ENCODE measurements around the gene OGFR. TPM values are rescaled to one million over a fixed set of nuclear protein-coding genes. Genes with fewer than 3 reads are reported as not detected.
A peak's percentile ranks its signal among the peaks of the same experiment; 100 is the strongest.

The OGFR gene
- total RNA-seq, 1 donor, result 39.1 TPM

DNA sequence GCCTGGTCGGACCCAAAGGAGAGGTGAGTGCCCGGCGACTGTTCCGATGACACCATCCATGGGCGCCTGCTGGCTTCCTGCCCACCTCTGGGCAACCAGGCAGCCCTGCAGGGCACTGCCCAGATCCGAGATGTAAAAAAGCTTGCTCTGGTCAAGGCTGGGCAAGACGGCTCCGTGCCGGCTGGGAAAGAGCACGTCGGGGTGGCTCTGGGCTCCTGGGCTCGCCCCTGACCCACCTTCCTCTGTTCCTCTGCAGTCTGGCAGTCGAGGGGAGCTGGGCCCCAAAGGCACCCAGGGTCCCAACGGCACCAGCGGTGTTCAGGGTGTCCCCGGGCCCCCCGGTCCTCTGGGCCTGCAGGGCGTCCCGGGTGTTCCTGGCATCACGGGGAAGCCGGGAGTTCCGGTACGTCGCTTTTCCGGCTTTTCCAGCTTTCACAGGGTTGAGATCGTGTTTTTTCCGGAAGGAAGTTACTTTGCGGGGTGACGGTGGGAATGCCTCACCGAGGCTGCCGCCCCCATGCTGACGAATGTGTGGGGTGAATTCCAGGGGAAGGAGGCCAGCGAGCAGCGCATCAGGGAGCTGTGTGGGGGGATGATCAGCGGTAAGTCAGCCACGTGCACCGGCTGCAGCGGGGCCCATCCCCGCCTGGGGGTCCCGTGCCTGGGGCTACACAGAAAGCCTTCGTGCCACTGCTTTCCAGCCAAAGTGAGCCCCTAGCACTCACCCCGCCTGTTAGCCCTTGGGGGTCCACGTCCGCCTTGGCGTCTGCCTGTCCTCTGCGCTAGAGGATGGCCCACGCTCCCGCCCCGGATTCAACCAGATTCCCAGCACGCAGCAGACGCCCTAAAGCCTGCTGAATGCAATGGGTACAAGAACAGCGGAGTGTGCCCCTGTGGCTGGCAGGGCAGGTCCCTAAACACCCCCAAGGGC, 31.6 kb downstream of the OGFR start:
- Histone ChIP-seq H3K4me2 (ENCODE audit: insufficient read depth, low read length) (peak overlapping the region; percentile 48), H4K20me1 (ENCODE audit: insufficient read depth, low read length) (no peaks in the 10 kb centered on the region), H3K9me3 (ENCODE audit: low read depth, low read length) (no peaks in the 10 kb centered on the region), H3K4me1 (ENCODE audit: insufficient read depth, low read length) (no peaks in the 10 kb centered on the region), H3K36me3 (ENCODE audit: insufficient read depth, low read length) (no peaks in the 10 kb centered on the region), H3K27me3 (ENCODE audit: insufficient read depth, low read length) (peaks cover 81% of the 10 kb centered on the region), H2AFZ (ENCODE audit: low read length) (peak overlapping the region; percentile 44), H3K4me3 (ENCODE audit: insufficient read depth, low read length) (peak overlapping the region; percentile 54), H3K27ac (ENCODE audit: low read depth, low read length) (no peak overlapping the region), H3K79me2 (ENCODE audit: insufficient read depth, low read length) (no peaks in the 10 kb centered on the region)
- peak; percentile 93 for DNase-seq (ENCODE audit: insufficient read length, low spot score, missing footprints)
- TF ChIP-seq, protein P1, sequence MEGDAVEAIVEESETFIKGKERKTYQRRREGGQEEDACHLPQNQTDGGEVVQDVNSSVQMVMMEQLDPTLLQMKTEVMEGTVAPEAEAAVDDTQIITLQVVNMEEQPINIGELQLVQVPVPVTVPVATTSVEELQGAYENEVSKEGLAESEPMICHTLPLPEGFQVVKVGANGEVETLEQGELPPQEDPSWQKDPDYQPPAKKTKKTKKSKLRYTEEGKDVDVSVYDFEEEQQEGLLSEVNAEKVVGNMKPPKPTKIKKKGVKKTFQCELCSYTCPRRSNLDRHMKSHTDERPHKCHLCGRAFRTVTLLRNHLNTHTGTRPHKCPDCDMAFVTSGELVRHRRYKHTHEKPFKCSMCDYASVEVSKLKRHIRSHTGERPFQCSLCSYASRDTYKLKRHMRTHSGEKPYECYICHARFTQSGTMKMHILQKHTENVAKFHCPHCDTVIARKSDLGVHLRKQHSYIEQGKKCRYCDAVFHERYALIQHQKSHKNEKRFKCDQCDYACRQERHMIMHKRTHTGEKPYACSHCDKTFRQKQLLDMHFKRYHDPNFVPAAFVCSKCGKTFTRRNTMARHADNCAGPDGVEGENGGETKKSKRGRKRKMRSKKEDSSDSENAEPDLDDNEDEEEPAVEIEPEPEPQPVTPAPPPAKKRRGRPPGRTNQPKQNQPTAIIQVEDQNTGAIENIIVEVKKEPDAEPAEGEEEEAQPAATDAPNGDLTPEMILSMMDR (IDR thresholded peaks at IDR 0.05; ENCODE audit: extremely low read depth, low read depth, low read length), result no peak

DNA sequence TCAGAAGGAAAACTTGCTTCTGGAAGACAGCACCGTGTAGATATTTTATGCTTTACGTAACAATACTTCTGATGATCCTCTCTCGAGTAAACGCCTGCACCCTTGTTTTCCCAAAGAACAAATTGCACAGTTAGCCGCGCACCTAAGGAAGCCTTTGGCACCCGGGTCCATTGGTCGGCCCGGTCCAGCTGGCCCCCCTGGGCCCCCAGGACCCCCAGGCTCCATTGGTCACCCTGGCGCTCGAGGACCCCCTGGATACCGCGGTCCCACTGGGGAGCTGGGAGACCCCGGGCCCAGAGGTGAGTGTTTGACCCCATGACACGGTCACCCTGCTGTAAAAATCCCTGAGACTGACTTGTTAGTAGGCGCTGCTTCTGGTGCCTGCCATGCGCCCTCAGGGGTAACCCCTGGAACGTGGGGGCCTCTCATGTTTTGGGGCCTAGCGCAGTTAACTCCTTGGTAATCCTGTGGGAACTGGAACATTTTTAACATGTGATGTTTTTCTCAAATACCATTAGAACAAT, 32.4 kb downstream of the OGFR start:
- Histone ChIP-seq H3K79me2 (ENCODE audit: insufficient read depth, low read length) (no peaks in the 10 kb centered on the region), H3K27ac (ENCODE audit: low read depth, low read length) (no peak overlapping the region), H3K9me3 (ENCODE audit: low read depth, low read length) (no peaks in the 10 kb centered on the region), H3K36me3 (ENCODE audit: insufficient read depth, low read length) (no peaks in the 10 kb centered on the region), H3K4me2 (ENCODE audit: insufficient read depth, low read length) (no peak overlapping the region), H4K20me1 (ENCODE audit: insufficient read depth, low read length) (no peaks in the 10 kb centered on the region), H3K27me3 (ENCODE audit: insufficient read depth, low read length) (peaks cover 74% of the 10 kb centered on the region), H2AFZ (ENCODE audit: low read length) (no peak overlapping the region), H3K4me1 (ENCODE audit: insufficient read depth, low read length) (no peaks in the 10 kb centered on the region), H3K4me3 (ENCODE audit: insufficient read depth, low read length) (no peak overlapping the region)
- DNase-seq (ENCODE audit: insufficient read length, low spot score, missing footprints), result peak; percentile 31
- TF ChIP-seq, protein P1 (IDR thresholded peaks at IDR 0.05; ENCODE audit: extremely low read depth, low read depth, low read length), result no peak

- H3K4me1 ChIP-seq (ENCODE audit: insufficient read depth, low read length), result no peaks in the 10 kb centered on the region
- H3K79me2 ChIP-seq (ENCODE audit: insufficient read depth, low read length), result no peaks in the 10 kb centered on the region
- TF ChIP-seq, protein P1 (IDR thresholded peaks at IDR 0.05; ENCODE audit: extremely low read depth, low read depth, low read length), result no peak
- no peak overlapping the region for H3K27ac ChIP-seq (ENCODE audit: low read depth, low read length)
- no peak overlapping the region for H3K4me2 ChIP-seq (ENCODE audit: insufficient read depth, low read length)
- H2AFZ ChIP-seq (ENCODE audit: low read length), result no peak overlapping the region
- peaks cover 67% of the 10 kb centered on the region for H3K27me3 ChIP-seq (ENCODE audit: insufficient read depth, low read length)
- H3K4me3 ChIP-seq (ENCODE audit: insufficient read depth, low read length), result no peak overlapping the region
- no peaks in the 10 kb centered on the region for H3K9me3 ChIP-seq (ENCODE audit: low read depth, low read length)
- DNase-seq (ENCODE audit: insufficient read length, low spot score, missing footprints), result no peak
- no peaks in the 10 kb centered on the region for H4K20me1 ChIP-seq (ENCODE audit: insufficient read depth, low read length)
- H3K36me3 ChIP-seq (ENCODE audit: insufficient read depth, low read length), result no peaks in the 10 kb centered on the region
These were observed 33.1 kb downstream of the OGFR start for GRCh38 chr20:62837790-62838127.

DNA sequence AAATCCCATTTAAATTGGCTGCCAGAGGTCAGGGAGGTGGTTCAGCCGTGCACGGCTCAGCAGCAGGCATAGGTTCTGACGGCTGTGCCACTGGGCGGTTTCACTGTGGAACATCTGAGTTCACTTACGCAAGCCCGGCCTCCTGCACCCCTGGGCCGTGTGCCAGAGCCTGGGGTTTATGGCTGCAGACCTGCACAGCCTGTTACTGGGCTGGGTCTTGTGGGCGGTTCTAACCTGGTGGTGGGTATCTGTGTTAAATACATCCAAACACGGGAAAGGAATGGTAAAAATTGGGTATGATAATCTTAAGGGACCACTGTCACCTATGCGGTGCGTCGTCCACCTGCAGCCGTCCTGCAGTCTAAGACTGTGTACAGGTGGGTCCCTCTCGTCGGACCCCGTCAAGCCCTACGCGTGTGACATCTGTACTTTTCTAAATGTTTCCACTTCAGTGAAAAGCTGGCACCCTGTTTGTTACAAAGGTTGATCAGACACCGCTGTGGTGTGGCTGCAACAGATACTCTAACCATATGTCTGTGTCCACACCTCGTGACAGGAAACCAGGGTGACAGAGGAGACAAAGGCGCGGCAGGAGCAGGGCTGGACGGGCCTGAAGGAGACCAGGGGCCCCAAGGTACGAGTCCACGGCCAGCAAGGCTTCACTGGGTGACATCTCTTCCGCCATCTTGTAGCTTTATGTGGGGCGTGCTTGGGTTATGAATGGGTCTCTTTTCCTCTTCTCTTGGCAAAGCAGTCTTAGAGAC, 33.7 kb downstream of the OGFR start:
- H2AFZ ChIP-seq (ENCODE audit: low read length), result no peak overlapping the region
- peak; percentile 58 for DNase-seq (ENCODE audit: insufficient read length, low spot score, missing footprints)
- H4K20me1 ChIP-seq (ENCODE audit: insufficient read depth, low read length), result no peaks in the 10 kb centered on the region
- H3K36me3 ChIP-seq (ENCODE audit: insufficient read depth, low read length), result no peaks in the 10 kb centered on the region
- H3K9me3 ChIP-seq (ENCODE audit: low read depth, low read length), result no peaks in the 10 kb centered on the region
- no peak overlapping the region for H3K4me2 ChIP-seq (ENCODE audit: insufficient read depth, low read length)
- no peak overlapping the region for H3K27ac ChIP-seq (ENCODE audit: low read depth, low read length)
- H3K4me3 ChIP-seq (ENCODE audit: insufficient read depth, low read length), result no peak overlapping the region
- H3K79me2 ChIP-seq (ENCODE audit: insufficient read depth, low read length), result no peaks in the 10 kb centered on the region
- no peaks in the 10 kb centered on the region for H3K4me1 ChIP-seq (ENCODE audit: insufficient read depth, low read length)
- peaks cover 62% of the 10 kb centered on the region for H3K27me3 ChIP-seq (ENCODE audit: insufficient read depth, low read length)
- TF ChIP-seq, protein P1 (IDR thresholded peaks at IDR 0.05; ENCODE audit: extremely low read depth, low read depth, low read length), result no peak
